GM12873 (cell line): ENCODE results near the gene KCNIP4.

Experiments used
- CTCF ChIP-seq: IDR thresholded peaks from 2 replicates; pipeline ENCODE4 v1.5.1; 2012; ENCODE audit warnings: low read depth, mild to moderate bottlenecking, moderate library complexity, low read length, control low read depth; ENCODE audit not compliant: insufficient read depth; ENCODE audit errors: missing control alignments

The KCNIP4 gene

GRCh38 chr4:20684852-20685763 is 1263.5 kb downstream of the KCNIP4 start:
- no peak for TF ChIP-seq CTCF

- no peak for TF ChIP-seq CTCF
Measured at GRCh38 chr4:20683766-20684165, 1264.8 kb downstream of the KCNIP4 start.

GRCh38 chr4:20682853-20683252 is 1265.7 kb downstream of the KCNIP4 start:
- no peak for TF ChIP-seq CTCF

GRCh38 chr4:20681271-20681670 is 1267.3 kb downstream of the KCNIP4 start:
- TF ChIP-seq CTCF, result no peak

GRCh38 chr4:20680736-20681135 is 1267.8 kb downstream of the KCNIP4 start:
- no peak for TF ChIP-seq CTCF

- no peak for TF ChIP-seq CTCF
Measured at GRCh38 chr4:20679951-20680350, 1268.6 kb downstream of the KCNIP4 start.
